ENCODE measurements around the gene CFAP126.
"Not testable (repeated sequence)": the region's sequence is repeated elsewhere in the genome, so short reads cannot be mapped to it uniquely, and the experiment has no call there.

DNA sequence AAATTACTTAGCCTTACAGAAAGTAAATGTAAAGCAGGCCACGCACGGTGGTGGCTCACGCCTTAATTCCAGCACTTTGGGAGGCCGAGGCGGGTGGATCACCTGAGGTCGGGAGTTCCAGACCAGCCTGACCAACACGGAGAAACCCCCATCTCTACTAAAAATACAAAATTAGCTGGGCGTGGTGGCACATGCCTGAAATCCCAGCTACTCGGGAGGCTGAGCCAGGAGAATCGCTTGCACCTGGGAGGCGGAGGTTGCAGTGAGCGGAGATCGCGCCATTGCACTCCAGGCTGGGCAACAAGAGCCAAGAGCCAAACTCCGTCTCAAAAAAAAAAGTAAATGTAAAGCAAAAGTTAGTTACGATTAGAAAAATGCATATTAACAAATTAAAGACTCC, 21.5 kb upstream of the CFAP126 start:
- TF ChIP-seq, protein P1, sequence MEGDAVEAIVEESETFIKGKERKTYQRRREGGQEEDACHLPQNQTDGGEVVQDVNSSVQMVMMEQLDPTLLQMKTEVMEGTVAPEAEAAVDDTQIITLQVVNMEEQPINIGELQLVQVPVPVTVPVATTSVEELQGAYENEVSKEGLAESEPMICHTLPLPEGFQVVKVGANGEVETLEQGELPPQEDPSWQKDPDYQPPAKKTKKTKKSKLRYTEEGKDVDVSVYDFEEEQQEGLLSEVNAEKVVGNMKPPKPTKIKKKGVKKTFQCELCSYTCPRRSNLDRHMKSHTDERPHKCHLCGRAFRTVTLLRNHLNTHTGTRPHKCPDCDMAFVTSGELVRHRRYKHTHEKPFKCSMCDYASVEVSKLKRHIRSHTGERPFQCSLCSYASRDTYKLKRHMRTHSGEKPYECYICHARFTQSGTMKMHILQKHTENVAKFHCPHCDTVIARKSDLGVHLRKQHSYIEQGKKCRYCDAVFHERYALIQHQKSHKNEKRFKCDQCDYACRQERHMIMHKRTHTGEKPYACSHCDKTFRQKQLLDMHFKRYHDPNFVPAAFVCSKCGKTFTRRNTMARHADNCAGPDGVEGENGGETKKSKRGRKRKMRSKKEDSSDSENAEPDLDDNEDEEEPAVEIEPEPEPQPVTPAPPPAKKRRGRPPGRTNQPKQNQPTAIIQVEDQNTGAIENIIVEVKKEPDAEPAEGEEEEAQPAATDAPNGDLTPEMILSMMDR (IDR thresholded peaks at IDR 0.05): not testable (repeated sequence)
- not testable (repeated sequence) for TF ChIP-seq POLR2A (IDR thresholded peaks at IDR 0.05)
